MCF 10A (cell line): ENCODE measurements around the gene SUCLG2. TPM values are rescaled to one million over a fixed set of nuclear protein-coding genes. Genes with fewer than 3 reads are reported as not detected.

Source experiments
- BruUV-seq: library from RNA; stranded (reverse); fragments of 400-500 nt; replicated peaks from 2 replicates; lab custom pipeline; 2021; lab: Mats Ljungman, UMichigan
- CTCF ChIA-PET: fragments of 300-600 bp; sonication (Branson Sonifier 250); formaldehyde crosslinking; extraction: SDS; loops from one replicate; lab custom pipeline; 2021; ENCODE audit warnings: antibody characterized with exemption, inconsistent platforms; lab: Yijun Ruan, JAX
- POLR2A ChIA-PET: fragments of 300-600, 350-650 bp; sonication (Branson Sonifier 250); formaldehyde crosslinking; extraction: SDS; loops from one replicate; lab custom pipeline; 2020; ENCODE audit warnings: antibody characterized with exemption, inconsistent platforms; lab: Yijun Ruan, JAX
- DNase-seq: peaks from one replicate; pipeline ENCODE4 v3.0.0-alpha.2; 2018; ENCODE audit not compliant: unreplicated experiment
- H3K27ac Mint-ChIP-seq: one replicate; pipeline ENCODE4 v1.8.0; 2022; ENCODE audit warnings: mild to moderate bottlenecking, low read depth, mixed read lengths; ENCODE audit not compliant: unreplicated experiment
- H3K27me3 Mint-ChIP-seq: one replicate; pipeline ENCODE4 v1.8.0; 2022; ENCODE audit warnings: mixed read lengths; ENCODE audit not compliant: insufficient read depth, unreplicated experiment
- H3K36me3 Mint-ChIP-seq: one replicate; pipeline ENCODE4 v1.8.0; 2022; ENCODE audit warnings: mild to moderate bottlenecking, moderate library complexity, mixed read lengths; ENCODE audit not compliant: insufficient read depth, unreplicated experiment
- H3K4me1 Mint-ChIP-seq: one replicate; pipeline ENCODE4 v1.8.0; 2022; ENCODE audit warnings: mixed read lengths; ENCODE audit not compliant: insufficient read depth, unreplicated experiment
- H3K4me3 Mint-ChIP-seq: one replicate; pipeline ENCODE4 v1.8.0; 2022; ENCODE audit warnings: mild to moderate bottlenecking, moderate library complexity, mixed read lengths; ENCODE audit not compliant: unreplicated experiment
- H3K9me3 Mint-ChIP-seq: one replicate; pipeline ENCODE4 v1.8.0; 2022; ENCODE audit warnings: mixed read lengths; ENCODE audit not compliant: unreplicated experiment
- intact Hi-C: fragments of 100-400 bp; cut with micrococcal nuclease; formaldehyde crosslinking; loops from 2 replicates; pipeline ENCODE4 v1.14.1; 2022
- total RNA-seq: library from RNA; stranded (reverse); gene quantifications from 2 replicates; pipeline ENCODE4 v1.2.3, GENCODE V29; 2022
- TF ChIP-seq, protein P1 (sequence below): fragments of 200-600 bp; IDR thresholded peaks from one replicate; pipeline ENCODE4 v1.8.0; 2022; ENCODE audit warnings: antibody characterized with exemption, mild to moderate bottlenecking; ENCODE audit not compliant: unreplicated experiment

SUCLG2 gene
- total RNA-seq, 1 experiment from 2014 or later, result 55.6 TPM

DNA sequence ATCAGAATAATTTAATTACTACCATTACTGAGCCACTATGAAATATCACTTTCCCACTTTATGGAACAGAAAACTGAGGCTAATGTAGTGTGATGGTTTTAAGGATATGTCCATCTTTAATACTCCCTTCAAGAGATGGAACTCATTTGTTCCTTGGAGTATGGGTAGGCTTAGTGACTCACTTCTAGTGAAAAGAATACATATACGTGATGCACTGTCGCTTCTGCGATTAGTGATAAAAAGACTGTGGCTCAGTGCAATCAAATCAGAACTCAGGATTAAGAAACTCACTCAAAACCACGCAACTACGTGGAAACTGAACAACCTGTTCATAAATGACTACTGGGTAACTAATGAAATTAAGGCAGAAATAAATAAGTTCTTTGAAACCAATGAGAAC is 216.6 kb downstream of the SUCLG2 start:
- no TSS peak for BruUV-seq
- no peaks in the 10 kb centered on the region for H3K9me3 Mint-ChIP-seq

DNA sequence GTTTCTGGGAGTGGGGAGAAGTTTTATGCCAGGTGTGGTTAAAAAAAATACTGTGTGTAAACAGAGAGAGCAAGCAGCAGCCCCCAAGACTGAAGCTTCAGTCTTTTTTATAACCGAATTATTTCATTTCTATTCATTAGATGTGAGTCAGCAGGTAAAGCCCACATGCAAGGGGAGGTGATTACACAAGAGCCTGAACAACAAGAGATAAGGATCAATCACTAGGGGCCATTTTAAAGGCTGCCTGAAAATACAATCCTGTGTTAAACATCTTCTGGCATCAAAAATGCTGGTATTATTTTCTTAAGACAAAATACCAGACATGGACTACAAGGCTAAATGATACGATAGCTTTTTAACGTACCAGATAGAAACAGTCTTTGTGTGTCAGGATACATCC is 217.3 kb downstream of the SUCLG2 start:
- ChIA-PET CTCF (no interaction called here), POLR2A (no interaction called here)
- intact Hi-C loops, result no loop called here
- Mint-ChIP-seq H3K4me3 (no peak overlapping the region), H3K27me3 (no peaks in the 10 kb centered on the region), H3K9me3 (no peaks in the 10 kb centered on the region), H3K27ac (no peak overlapping the region), H3K36me3 (no peaks in the 10 kb centered on the region), H3K4me1 (no peaks in the 10 kb centered on the region)
- DNase-seq, result no peak
- TF ChIP-seq, protein P1, sequence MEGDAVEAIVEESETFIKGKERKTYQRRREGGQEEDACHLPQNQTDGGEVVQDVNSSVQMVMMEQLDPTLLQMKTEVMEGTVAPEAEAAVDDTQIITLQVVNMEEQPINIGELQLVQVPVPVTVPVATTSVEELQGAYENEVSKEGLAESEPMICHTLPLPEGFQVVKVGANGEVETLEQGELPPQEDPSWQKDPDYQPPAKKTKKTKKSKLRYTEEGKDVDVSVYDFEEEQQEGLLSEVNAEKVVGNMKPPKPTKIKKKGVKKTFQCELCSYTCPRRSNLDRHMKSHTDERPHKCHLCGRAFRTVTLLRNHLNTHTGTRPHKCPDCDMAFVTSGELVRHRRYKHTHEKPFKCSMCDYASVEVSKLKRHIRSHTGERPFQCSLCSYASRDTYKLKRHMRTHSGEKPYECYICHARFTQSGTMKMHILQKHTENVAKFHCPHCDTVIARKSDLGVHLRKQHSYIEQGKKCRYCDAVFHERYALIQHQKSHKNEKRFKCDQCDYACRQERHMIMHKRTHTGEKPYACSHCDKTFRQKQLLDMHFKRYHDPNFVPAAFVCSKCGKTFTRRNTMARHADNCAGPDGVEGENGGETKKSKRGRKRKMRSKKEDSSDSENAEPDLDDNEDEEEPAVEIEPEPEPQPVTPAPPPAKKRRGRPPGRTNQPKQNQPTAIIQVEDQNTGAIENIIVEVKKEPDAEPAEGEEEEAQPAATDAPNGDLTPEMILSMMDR, result no peak
- BruUV-seq, result no TSS peak

More for the DNA sequence above, 216.6 kb downstream of the SUCLG2 start:
- Mint-ChIP-seq H3K4me1 (no peaks in the 10 kb centered on the region), H3K36me3 (no peaks in the 10 kb centered on the region), H3K27me3 (no peaks in the 10 kb centered on the region), H3K27ac (no peak overlapping the region), H3K4me3 (no peak overlapping the region)
- intact Hi-C loops, result no loop called here
- TF ChIP-seq, protein P1, result no peak
- CTCF ChIA-PET, result no interaction called here
- DNase-seq, result no peak
- POLR2A ChIA-PET, result no interaction called here

DNA sequence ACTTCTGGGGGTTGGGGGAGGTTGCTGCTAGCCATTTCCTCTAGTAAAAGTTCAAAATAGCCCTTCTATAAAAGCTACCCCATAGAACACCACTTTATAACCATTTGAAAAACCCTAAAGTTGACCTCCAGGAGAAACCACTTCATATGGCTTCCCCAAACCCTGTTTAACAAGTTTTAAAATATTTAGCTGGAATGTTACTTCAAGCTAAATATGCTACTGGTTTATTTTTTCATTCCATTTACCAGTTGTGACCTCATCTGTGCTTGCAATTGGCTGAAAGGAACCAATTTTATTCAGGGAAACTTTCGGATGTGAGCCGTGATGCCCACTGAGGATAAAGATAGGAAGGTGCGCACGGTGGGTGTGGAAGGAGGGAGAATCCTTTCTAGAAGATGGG is 221.3 kb downstream of the SUCLG2 start:
- Mint-ChIP-seq H3K4me3 (no peak overlapping the region), H3K36me3 (no peaks in the 10 kb centered on the region), H3K4me1 (no peaks in the 10 kb centered on the region), H3K9me3 (peaks cover 15% of the 10 kb centered on the region), H3K27ac (no peak overlapping the region), H3K27me3 (no peaks in the 10 kb centered on the region)
- TF ChIP-seq, protein P1, result no peak
- ChIA-PET POLR2A (interaction anchor here (0.7 to 1.3 kb wide), 2 partner anchors 16 to 19 kb away, joined by 4 to 5 read pairs; no protein-coding TSS in a partner anchor), CTCF (interaction anchor here (0.6 kb wide), 1 partner anchor 171 kb away, joined by 3 read pairs; no protein-coding TSS in a partner anchor)
- no TSS peak for BruUV-seq
- no peak for DNase-seq
- intact Hi-C loops, result no loop called here

DNA sequence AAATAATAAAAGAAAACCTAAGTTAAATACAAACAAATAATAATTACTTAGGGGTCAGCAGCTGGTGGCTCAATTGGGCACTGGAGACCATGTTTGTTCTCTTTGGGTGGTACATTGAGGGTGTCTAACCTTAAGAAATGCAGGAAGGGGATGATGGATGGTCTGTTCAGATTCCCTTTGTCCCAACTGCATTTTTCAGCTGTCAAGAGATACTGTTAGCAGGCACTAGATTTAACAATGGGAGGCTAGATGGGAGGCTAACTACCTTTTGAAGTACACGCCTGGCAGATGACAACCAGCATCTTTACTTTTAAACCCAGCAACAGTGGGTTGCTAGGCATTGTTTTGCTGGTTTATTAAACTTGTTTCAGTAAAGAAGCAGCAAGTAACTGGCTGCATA is 222.5 kb downstream of the SUCLG2 start:
- Mint-ChIP-seq H3K9me3 (peaks cover 15% of the 10 kb centered on the region), H3K4me1 (no peaks in the 10 kb centered on the region), H3K36me3 (no peaks in the 10 kb centered on the region), H3K27ac (no peak overlapping the region), H3K27me3 (no peaks in the 10 kb centered on the region), H3K4me3 (no peak overlapping the region)
- intact Hi-C loops, result no loop called here
- no peak for DNase-seq
- no TSS peak for BruUV-seq
- POLR2A ChIA-PET, result no interaction called here
- TF ChIP-seq, protein P1, result no peak
- CTCF ChIA-PET, result interaction anchor here (0.6 kb wide), 2 partner anchors 50 to 77 kb away, joined by 3 read pairs; no protein-coding TSS in a partner anchor
